SK-N-SH (cell line): ENCODE data around the gene ADNP2. TPM values are rescaled to one million over a fixed set of nuclear protein-coding genes. Genes with fewer than 3 reads are reported as not detected.

ENCODE experiments used
- CTCF ChIA-PET: fragments of 300-600, 350-600 bp; formaldehyde crosslinking; extraction: SDS; loops from one replicate; lab custom pipeline; 2021; lab: Yijun Ruan, JAX
- POLR2A ChIA-PET: fragments of 350-600 bp; sonication (Branson Sonifier 250); formaldehyde crosslinking; extraction: SDS; loops from one replicate; lab custom pipeline; 2020; ENCODE audit warnings: antibody characterized with exemption, inconsistent platforms; lab: Yijun Ruan, JAX
- DNase-seq: peaks from one replicate; pipeline ENCODE4 v3.0.0; 2012
- H2AFZ ChIP-seq: fragments of 200-600 bp; sonication (generic); 2 replicates; pipeline ENCODE4 v1.8.1; 2016; ENCODE audit warnings: antibody characterized with exemption, mild to moderate bottlenecking, low read depth
- H3F3A ChIP-seq: fragments of 200-600 bp; sonication (generic); replicated peaks from 2 replicates; pipeline ENCODE3; 2016; ENCODE audit warnings: antibody characterized with exemption, mild to moderate bottlenecking; ENCODE audit not compliant: insufficient read depth
- H3K27ac ChIP-seq, 2 experiments: fragments of 200-500 bp in 1 of 2; fragments of 200-600 bp in 1 of 2; sonication (Bioruptor generic) in 1 of 2; sonication (generic), shearing (Covaris generic) in 1 of 2; 2 replicates each; pipeline versions ENCODE4 v1.5.1 to v1.6.1; 2014 to 2016; ENCODE audit warnings: low read depth in 2 of 2, inconsistent platforms in 1 of 2, low read length in 1 of 2, mild to moderate bottlenecking in 1 of 2, mixed read lengths in 1 of 2
- H3K27me3 ChIP-seq: fragments of 200-600 bp; sonication (generic), shearing (Covaris generic); 2 replicates; pipeline ENCODE4 v1.6.1; 2016; ENCODE audit warnings: mixed run types; ENCODE audit not compliant: insufficient read depth
- H3K36me3 ChIP-seq, 2 experiments: fragments of 200-500 bp in 1 of 2; fragments of 200-600 bp in 1 of 2; sonication (Bioruptor generic) in 1 of 2; sonication (generic) in 1 of 2; replicated peaks in 1 of 2; 2 replicates each; pipeline versions ENCODE3 to v1.5.1; 2014 to 2016; ENCODE audit warnings: low read length in 1 of 2, mild to moderate bottlenecking in 1 of 2; ENCODE audit not compliant: insufficient read depth in 2 of 2, control insufficient read depth in 1 of 2
- H3K4me1 ChIP-seq, 2 experiments: fragments of 200-500 bp in 1 of 2; fragments of 200-600 bp in 1 of 2; sonication (Bioruptor generic) in 1 of 2; sonication (generic), shearing (Covaris generic) in 1 of 2; 2 replicates each; pipeline versions ENCODE4 v1.5.1 to v1.6.1; 2014 to 2016; ENCODE audit warnings: low read depth in 1 of 2, low read length in 1 of 2, mixed run types in 1 of 2; ENCODE audit not compliant: insufficient read depth in 2 of 2, control insufficient read depth in 1 of 2
- H3K4me2 ChIP-seq: fragments of 200-600 bp; sonication (generic), shearing (Covaris generic); 2 replicates; pipeline ENCODE4 v1.6.1; 2017; ENCODE audit warnings: mixed run types
- H3K4me3 ChIP-seq, 2 experiments: fragments of 200-500 bp in 1 of 2; fragments of 200-600 bp in 1 of 2; sonication (Bioruptor generic) in 1 of 2; sonication (generic), shearing (Covaris generic) in 1 of 2; 2 replicates each; pipeline versions ENCODE4 v1.5.1 to v1.8.1; 2014 to 2016; ENCODE audit warnings: low read depth in 2 of 2, inconsistent platforms in 1 of 2, low read length in 1 of 2, mild to moderate bottlenecking in 1 of 2, mixed read lengths in 1 of 2, moderate library complexity in 1 of 2
- H3K79me2 ChIP-seq: fragments of 200-600 bp; sonication (generic); 2 replicates; pipeline ENCODE4 v1.8.1; 2017; ENCODE audit warnings: mild to moderate bottlenecking; ENCODE audit not compliant: insufficient read depth
- H3K9ac ChIP-seq: fragments of 200-600 bp; sonication (generic); 2 replicates; pipeline ENCODE4 v1.6.1; 2017; ENCODE audit warnings: mixed run types
- H3K9me2 ChIP-seq: fragments of 200-600 bp; sonication (generic); 2 replicates; pipeline ENCODE4 v1.6.1; 2017; ENCODE audit warnings: mixed run types
- H3K9me3 ChIP-seq: fragments of 200-600 bp; sonication (generic); 2 replicates; pipeline ENCODE4 v1.6.1; 2017; ENCODE audit warnings: mixed run types, mild to moderate bottlenecking, moderate library complexity
- H4K20me1 ChIP-seq: fragments of 200-600 bp; sonication (generic); 2 replicates; pipeline ENCODE4 v1.6.1; 2017; ENCODE audit warnings: mild to moderate bottlenecking, mixed run types; ENCODE audit not compliant: insufficient read depth
- CHD2 ChIP-seq: fragments of 150-350 bp; IDR thresholded peaks from 2 replicates; pipeline ENCODE4 v1.6.1; 2018; ENCODE audit warnings: low read length; ENCODE audit not compliant: partially characterized antibody
- EP300 ChIP-seq, 2 experiments: IDR thresholded peaks; 2 replicates each; pipeline versions ENCODE4 v1.4.0 to v1.6.1; 2012; ENCODE audit warnings: borderline replicate concordance in 1 of 2, low read depth in 1 of 2, low read length in 1 of 2
- FOSL2 ChIP-seq: IDR thresholded peaks from 2 replicates; pipeline ENCODE4 v1.4.0; 2012; ENCODE audit warnings: low read depth, mild to moderate bottlenecking, moderate library complexity, borderline replicate concordance
- FOXJ3 ChIP-seq: sonication (generic); formaldehyde crosslinking; IDR thresholded peaks from 2 replicates; pipeline ENCODE4 v1.5.1; 2020; ENCODE audit warnings: mild to moderate bottlenecking, missing genetic modification reagents
- FOXM1 ChIP-seq: IDR thresholded peaks from 2 replicates; pipeline ENCODE4 v1.4.0; 2012; ENCODE audit warnings: low read depth, mild to moderate bottlenecking
- MXI1 ChIP-seq: IDR thresholded peaks from 2 replicates; pipeline ENCODE4 v1.6.1; 2012; ENCODE audit warnings: mild to moderate bottlenecking, low read depth, low read length, improper control_type of control experiment
- NFIC ChIP-seq: IDR thresholded peaks from 2 replicates; pipeline ENCODE4 v1.4.0; 2012; ENCODE audit warnings: borderline replicate concordance
- POLR2AphosphoS5 ChIP-seq: IDR thresholded peaks from 2 replicates; pipeline ENCODE4 v1.6.1; 2012; ENCODE audit warnings: low read depth, low read length
- RAD21 ChIP-seq: IDR thresholded peaks from 2 replicates; pipeline ENCODE4 v1.6.1; 2012; ENCODE audit warnings: mild to moderate bottlenecking, low read length
- REST ChIP-seq: IDR thresholded peaks from 2 replicates; pipeline ENCODE4 v1.6.1; 2012; ENCODE audit warnings: mild to moderate bottlenecking, low read depth, low read length, moderate library complexity
- RFX5 ChIP-seq: IDR thresholded peaks from 2 replicates; pipeline ENCODE4 v1.6.1; 2012; ENCODE audit warnings: mild to moderate bottlenecking, improper control_type of control experiment, low read length
- SIN3A ChIP-seq: IDR thresholded peaks from 2 replicates; pipeline ENCODE4 v1.6.1; 2012; ENCODE audit warnings: low read depth, mild to moderate bottlenecking, low read length, moderate library complexity, borderline replicate concordance
- TAF1 ChIP-seq: IDR thresholded peaks from 2 replicates; pipeline ENCODE4 v1.6.1; 2012; ENCODE audit warnings: low read depth, mild to moderate bottlenecking, low read length, moderate library complexity, borderline replicate concordance
- TEAD4 ChIP-seq: IDR thresholded peaks from 2 replicates; pipeline ENCODE4 v1.4.0; 2012; ENCODE audit warnings: mild to moderate bottlenecking, borderline replicate concordance; ENCODE audit not compliant: insufficient read depth
- USF1 ChIP-seq: IDR thresholded peaks from 2 replicates; pipeline ENCODE4 v1.4.0; 2012; ENCODE audit warnings: low read depth, borderline replicate concordance
- ZBTB33 ChIP-seq: IDR thresholded peaks from 2 replicates; pipeline ENCODE4 v1.4.0; 2012; ENCODE audit warnings: low read depth, borderline replicate concordance
- WGBS: methylation state at CpG from one replicate; pipeline ENCODE4 v1.1.6; 2017; ENCODE audit warnings: low lambda C conversion rate; 5-methylcytosine and 5-hydroxymethylcytosine counted together
- polyA plus RNA-seq, 3 experiments: library from polyadenylated mRNA; depleted of rRNA; stranded (reverse); fragments of >200 nt; gene quantifications; 2 replicates each; pipeline ENCODE4 v1.2.3, GENCODE V29; 2012

Gene ADNP2
- polyA plus RNA-seq, 1 of the 3 experiments (the other 2 are of a cell fraction): 4.3 TPM

- H3K9me2 ChIP-seq: no peaks in the 10 kb centered on the region
- ChIA-PET POLR2A (no interaction called here), CTCF (no interaction called here)
- no peaks in the 10 kb centered on the region for H3K27me3 ChIP-seq
- no peaks in the 10 kb centered on the region for H4K20me1 ChIP-seq
- H3F3A ChIP-seq: no peaks in the 10 kb centered on the region
- H3K4me3 ChIP-seq: no peak overlapping the region
- H3K27ac ChIP-seq: no peak overlapping the region
- 90% methylated on average over 12 of the region's 12 CpGs for WGBS
- H3K36me3 ChIP-seq: no peaks in the 10 kb centered on the region
- no peak overlapping the region for H3K9ac ChIP-seq
- no peak for DNase-seq
- no peak overlapping the region for H3K4me2 ChIP-seq
- no peaks in the 10 kb centered on the region for H3K9me3 ChIP-seq
- no peak overlapping the region for H2AFZ ChIP-seq
- no peaks in the 10 kb centered on the region; a peak in 1 of 4 replicates for H3K4me1 ChIP-seq
- no peak for TF ChIP-seq POLR2AphosphoS5
- TF ChIP-seq FOXJ3: no peak
- TF ChIP-seq NFIC: no peak
- TF ChIP-seq USF1: no peak
- TF ChIP-seq RFX5: no peak
- TF ChIP-seq FOSL2: no peak
- TF ChIP-seq RAD21: no peak
- TF ChIP-seq SIN3A: no peak
- no peak for TF ChIP-seq MXI1
- TF ChIP-seq FOXM1: no peak
- no peak for TF ChIP-seq ZBTB33
- no peak for TF ChIP-seq EP300 (IDR thresholded peaks at IDR 0.05; ENCODE audit: borderline replicate concordance in 1 of 2, low read depth in 1 of 2, low read length in 1 of 2)
- TF ChIP-seq REST: no peak
- no peak for TF ChIP-seq TEAD4
- TF ChIP-seq TAF1: no peak
- TF ChIP-seq CHD2: no peak
- no peaks in the 10 kb centered on the region for H3K79me2 ChIP-seq
Measured at GRCh38 chr18:80185545-80185944, 76.5 kb downstream of the ADNP2 start.
